Panc1 (cell line): ENCODE results near the gene BHLHE23. TPM values are rescaled to one million over a fixed set of nuclear protein-coding genes. Genes with fewer than 3 reads are reported as not detected.
A peak's percentile ranks its signal among the peaks of the same experiment; 100 is the strongest.

Experiments
- ATAC-seq: fragments of 200-7000 bp; cut with Tn5 transposase; 2 replicates; pipeline ENCODE4 v1.9.1; 2020; ENCODE audit warnings: mild to moderate bottlenecking, moderate library complexity
- BruUV-seq: library from RNA; stranded (reverse); fragments of 400-500 nt; replicated peaks from 2 replicates; lab custom pipeline; 2021; lab: Mats Ljungman, UMichigan
- CTCF ChIA-PET: fragments of 300-600 bp; sonication (Branson Sonifier 250); formaldehyde crosslinking; loops from one replicate; lab custom pipeline; 2022; ENCODE audit warnings: antibody characterized with exemption; lab: Charles Lee
- POLR2A ChIA-PET: fragments of 300-600 bp; sonication (Branson Sonifier 250); formaldehyde crosslinking; loops from one replicate; lab custom pipeline; 2022; ENCODE audit warnings: antibody characterized with exemption; lab: Charles Lee
- DNase-seq: peaks from one replicate; pipeline ENCODE4 v3.0.0-alpha.2; 2010; ENCODE audit warnings: low read depth, low spot score
- H3K27ac ChIP-seq: 2 replicates; pipeline ENCODE4 v1.5.1; 2011; ENCODE audit warnings: mild to moderate bottlenecking, low read length, inconsistent platforms
- H3K27me3 ChIP-seq: fragments of 200-500 bp; sonication (Bioruptor generic); 2 replicates; pipeline ENCODE4 v1.6.0; 2014; ENCODE audit warnings: low read length, inconsistent platforms; ENCODE audit not compliant: control insufficient read depth, insufficient read depth
- H3K36me3 ChIP-seq: fragments of 200-500 bp; sonication (Bioruptor generic); 2 replicates; pipeline ENCODE4 v1.5.1; 2014; ENCODE audit warnings: inconsistent platforms, mild to moderate bottlenecking, low read length, moderate library complexity; ENCODE audit not compliant: control insufficient read depth, insufficient read depth
- H3K4me1 ChIP-seq: 2 replicates; pipeline ENCODE4 v1.5.1; 2011; ENCODE audit warnings: inconsistent platforms, mild to moderate bottlenecking, low read length, moderate library complexity; ENCODE audit not compliant: control insufficient read depth, insufficient read depth
- H3K4me3 ChIP-seq, 2 experiments: 2 replicates each; pipeline ENCODE4 v1.5.1; 2011 to 2012; ENCODE audit warnings: low read depth in 2 of 2, low read length in 2 of 2, mild to moderate bottlenecking in 2 of 2, inconsistent platforms in 1 of 2, moderate library complexity in 1 of 2
- H3K9me3 ChIP-seq: fragments of 200-500 bp; sonication (Bioruptor generic); 2 replicates; pipeline ENCODE4 v1.5.1; 2014; ENCODE audit warnings: low read depth, mild to moderate bottlenecking, inconsistent platforms, low read length, moderate library complexity; ENCODE audit not compliant: control insufficient read depth, insufficient read depth
- POLR2AphosphoS5 ChIP-seq: IDR thresholded peaks from 2 replicates; pipeline ENCODE4 v1.6.1; 2012; ENCODE audit warnings: mild to moderate bottlenecking, low read depth, low read length, moderate library complexity
- REST ChIP-seq, 2 experiments: IDR thresholded peaks; 2 replicates each; pipeline ENCODE4 v1.6.1; 2011 to 2012; ENCODE audit warnings: low read depth in 2 of 2, control low read depth in 1 of 2, low read length in 1 of 2, mild to moderate bottlenecking in 1 of 2, moderate library complexity in 1 of 2; ENCODE audit not compliant: insufficient read depth in 1 of 2
- SIN3A ChIP-seq: IDR thresholded peaks from 2 replicates; pipeline ENCODE4 v1.6.1; 2012; ENCODE audit warnings: low read depth, mild to moderate bottlenecking, low read length, moderate library complexity, borderline replicate concordance; ENCODE audit not compliant: insufficient read depth
- TCF7L2 ChIP-seq: IDR thresholded peaks from 2 replicates; pipeline ENCODE4 v1.6.1; 2011; ENCODE audit warnings: mild to moderate bottlenecking, low read depth, low read length, inconsistent platforms
- in situ Hi-C: cut with HindIII; loops from 2 replicates; pipeline ENCODE4 v1.10.0; 2016; ENCODE audit warnings: low sequenced_read_pairs, low pct_unique_long_range_greater_than_20kb
- intact Hi-C: fragments of 100-400 bp; cut with micrococcal nuclease; formaldehyde crosslinking; loops from one replicate; pipeline ENCODE4 v1.10.0; 2022; ENCODE audit not compliant: unreplicated experiment
- total RNA-seq: library from RNA; stranded (reverse); gene quantifications from one replicate; pipeline ENCODE4 v1.2.1, GENCODE V29; 2021; ENCODE audit not compliant: unreplicated experiment
- TF ChIP-seq, protein P1 (sequence below): fragments of 450-650 bp; IDR thresholded peaks from 2 replicates; pipeline ENCODE4 v1.5.1; 2017; ENCODE audit warnings: mild to moderate bottlenecking

Gene BHLHE23
- total RNA-seq, 1 experiment from 2014 or later: not detected

GRCh38 chr20:63045401-63045800 is 38.6 kb upstream of the BHLHE23 start:
- POLR2A ChIA-PET: no interaction called here
- intact Hi-C loops: no loop called here
- no peak for ATAC-seq

DNA sequence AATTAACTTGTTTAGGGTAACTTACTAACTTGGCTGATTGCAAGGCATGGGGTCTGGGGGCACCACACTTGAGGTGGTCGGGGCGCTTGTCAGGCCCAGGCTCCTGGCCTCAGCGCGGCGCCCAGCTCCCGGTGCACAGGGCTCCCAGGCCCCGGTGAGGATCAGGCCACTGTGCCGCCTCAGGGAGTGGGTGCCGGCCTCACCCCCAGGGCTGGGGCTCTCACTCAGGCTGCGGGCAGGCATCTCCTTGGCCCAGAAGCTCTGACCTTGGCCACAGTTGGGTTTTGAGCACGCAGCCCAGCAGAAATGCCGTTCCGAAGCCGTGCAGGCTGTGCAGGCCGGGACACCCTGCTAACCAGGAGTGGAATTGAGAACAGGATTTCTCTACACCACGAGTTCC is 37.8 kb upstream of the BHLHE23 start:
- no peaks in the 10 kb centered on the region for H3K9me3 ChIP-seq
- CTCF ChIA-PET: no interaction called here
- DNase-seq (no peak), ATAC-seq (peak; percentile 32; the same call in 1 of the 2 replicates)
- no peak overlapping the region for H3K27ac ChIP-seq
- BruUV-seq: no TSS peak
- in situ Hi-C loops (no loop called here), intact Hi-C loops (no loop called here)
- POLR2A ChIA-PET: no interaction called here
- no peaks in the 10 kb centered on the region for H3K4me1 ChIP-seq
- H3K27me3 ChIP-seq: peaks cover 20% of the 10 kb centered on the region
- H3K4me3 ChIP-seq: no peak overlapping the region
- TF ChIP-seq SIN3A: no peak
- TF ChIP-seq, protein P1, sequence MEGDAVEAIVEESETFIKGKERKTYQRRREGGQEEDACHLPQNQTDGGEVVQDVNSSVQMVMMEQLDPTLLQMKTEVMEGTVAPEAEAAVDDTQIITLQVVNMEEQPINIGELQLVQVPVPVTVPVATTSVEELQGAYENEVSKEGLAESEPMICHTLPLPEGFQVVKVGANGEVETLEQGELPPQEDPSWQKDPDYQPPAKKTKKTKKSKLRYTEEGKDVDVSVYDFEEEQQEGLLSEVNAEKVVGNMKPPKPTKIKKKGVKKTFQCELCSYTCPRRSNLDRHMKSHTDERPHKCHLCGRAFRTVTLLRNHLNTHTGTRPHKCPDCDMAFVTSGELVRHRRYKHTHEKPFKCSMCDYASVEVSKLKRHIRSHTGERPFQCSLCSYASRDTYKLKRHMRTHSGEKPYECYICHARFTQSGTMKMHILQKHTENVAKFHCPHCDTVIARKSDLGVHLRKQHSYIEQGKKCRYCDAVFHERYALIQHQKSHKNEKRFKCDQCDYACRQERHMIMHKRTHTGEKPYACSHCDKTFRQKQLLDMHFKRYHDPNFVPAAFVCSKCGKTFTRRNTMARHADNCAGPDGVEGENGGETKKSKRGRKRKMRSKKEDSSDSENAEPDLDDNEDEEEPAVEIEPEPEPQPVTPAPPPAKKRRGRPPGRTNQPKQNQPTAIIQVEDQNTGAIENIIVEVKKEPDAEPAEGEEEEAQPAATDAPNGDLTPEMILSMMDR: no peak
- TF ChIP-seq TCF7L2: no peak
- no peak for TF ChIP-seq POLR2AphosphoS5
- H3K36me3 ChIP-seq: no peaks in the 10 kb centered on the region

More at GRCh38 chr20:63045401-63045800, 38.6 kb upstream of the BHLHE23 start:
- Histone ChIP-seq H3K36me3 (no peaks in the 10 kb centered on the region), H3K27me3 (peaks cover 12% of the 10 kb centered on the region), H3K4me1 (no peaks in the 10 kb centered on the region), H3K4me3 (no peak overlapping the region), H3K9me3 (no peaks in the 10 kb centered on the region), H3K27ac (no peak overlapping the region)
- TF ChIP-seq POLR2AphosphoS5 (no peak), REST (IDR thresholded peaks at IDR 0.05; ENCODE audit: insufficient read depth in 1 of 2, low read depth in 2 of 2, low read length in 1 of 2) (no peak), TCF7L2 (no peak), SIN3A (no peak)
- TF ChIP-seq, protein P1: no peak
- no TSS peak for BruUV-seq
- in situ Hi-C loops: no loop called here
- DNase-seq: no peak
- CTCF ChIA-PET: no interaction called here
